Activated CD8-positive, alpha-beta memory T cell treated with anti-CD3 and anti-CD28 coated beads, Interleukin-2, amount 50 U/mL, for 4 hours (primary cell): ENCODE results near the gene SRGAP1.

Experiments used
- DNase-seq: peaks from one replicate; pipeline ENCODE4 v3.0.0-alpha.2; 2020

SRGAP1 gene

GRCh38 chr12:63912651-63913050 is 68.2 kb downstream of the SRGAP1 start:
- no peak for DNase-seq

GRCh38 chr12:63913929-63914328 is 69.4 kb downstream of the SRGAP1 start:
- DNase-seq: no peak

GRCh38 chr12:63915105-63915800 is 70.8 kb downstream of the SRGAP1 start:
- DNase-seq: no peak

- no peak for DNase-seq
Observed at GRCh38 chr12:63916561-63917476, 72.3 kb downstream of the SRGAP1 start.

GRCh38 chr12:63917477-63917862 is 73.0 kb downstream of the SRGAP1 start:
- DNase-seq: no peak

- DNase-seq: no peak
Observed at GRCh38 chr12:63917864-63918799, 73.6 kb downstream of the SRGAP1 start.

- DNase-seq: no peak
Observed at GRCh38 chr12:63918800-63919300, 74.3 kb downstream of the SRGAP1 start.

GRCh38 chr12:63919756-63920155 is 75.3 kb downstream of the SRGAP1 start:
- no peak for DNase-seq

- no peak for DNase-seq
Observed at GRCh38 chr12:63921157-63921556, 76.7 kb downstream of the SRGAP1 start.

- no peak for DNase-seq
Observed at GRCh38 chr12:63922474-63922873, 78.0 kb downstream of the SRGAP1 start.

GRCh38 chr12:63924781-63925180 is 80.3 kb downstream of the SRGAP1 start:
- no peak for DNase-seq

GRCh38 chr12:63927511-63927910 is 83.0 kb downstream of the SRGAP1 start:
- DNase-seq: no peak

- DNase-seq: no peak
Observed at GRCh38 chr12:63928305-63928704, 83.8 kb downstream of the SRGAP1 start.

- DNase-seq: no peak
Observed at GRCh38 chr12:63929426-63929825, 84.9 kb downstream of the SRGAP1 start.

- DNase-seq: no peak
Observed at GRCh38 chr12:63930971-63931370, 86.5 kb downstream of the SRGAP1 start.

- no peak for DNase-seq
Observed at GRCh38 chr12:63931703-63932102, 87.2 kb downstream of the SRGAP1 start.

- no peak for DNase-seq
Observed at GRCh38 chr12:63934936-63935335, 90.4 kb downstream of the SRGAP1 start.

- no peak for DNase-seq
Observed at GRCh38 chr12:63935361-63935760, 90.9 kb downstream of the SRGAP1 start.

- DNase-seq: no peak
Observed at GRCh38 chr12:63937378-63938316, 93.1 kb downstream of the SRGAP1 start.

- no peak for DNase-seq
Observed at GRCh38 chr12:63940310-63941005, 96.0 kb downstream of the SRGAP1 start.
